ENCODE results near the gene SLC8B1.

- TF ChIP-seq GATA3 (IDR thresholded peaks at IDR 0.05; ENCODE audit: low read depth, low read length) (no peak), GATA2 (IDR thresholded peaks at IDR 0.05; ENCODE audit: low read depth, low read length) (no peak)
Observed at GRCh38 chr12:113301811-113302210, 33.1 kb downstream of the SLC8B1 start.
